HUES64 (cell line): ENCODE data around the gene NEBL.

ENCODE experiments used
- H3K27ac ChIP-seq: 2 replicates; pipeline ENCODE4 v1.7.0; 2013; ENCODE audit warnings: low read depth, low read length, inconsistent platforms
- H3K27me3 ChIP-seq: 2 replicates; pipeline ENCODE4 v1.6.1; 2013; ENCODE audit warnings: mild to moderate bottlenecking, low read length; ENCODE audit not compliant: insufficient read depth
- H3K36me3 ChIP-seq: 2 replicates; pipeline ENCODE4 v1.6.1; 2013; ENCODE audit warnings: mild to moderate bottlenecking, low read length; ENCODE audit not compliant: insufficient read depth
- H3K4me1 ChIP-seq: 2 replicates; pipeline ENCODE4 v1.6.1; 2013; ENCODE audit warnings: mild to moderate bottlenecking, low read length, moderate library complexity; ENCODE audit not compliant: insufficient read depth
- H3K4me3 ChIP-seq: 2 replicates; pipeline ENCODE4 v1.5.1; 2013; ENCODE audit warnings: mild to moderate bottlenecking, low read length, moderate library complexity
- H3K9ac ChIP-seq: 2 replicates; pipeline ENCODE4 v1.6.1; 2013; ENCODE audit warnings: mild to moderate bottlenecking, low read depth, low read length
- H3K9me3 ChIP-seq: 2 replicates; pipeline ENCODE4 v1.6.1; 2013; ENCODE audit warnings: low read depth, low read length; ENCODE audit not compliant: insufficient read depth
- WGBS: fragments of 150-250, 120-280 bp; methylation state at CpG from one replicate; pipeline ENCODE4 v1.1.7; 2013; ENCODE audit warnings: missing lambda C conversion rate; 5-methylcytosine and 5-hydroxymethylcytosine counted together

NEBL gene

GRCh38 chr10:20898866-20899535, 1.9 kb upstream of the NEBL start:
- no peaks in the 10 kb centered on the region for H3K27me3 ChIP-seq
- H3K9me3 ChIP-seq, result no peaks in the 10 kb centered on the region
- 88% methylated on average over 2 of the region's 3 CpGs for WGBS
- H3K9ac ChIP-seq, result no peak overlapping the region
- no peak overlapping the region for H3K27ac ChIP-seq
- no peak overlapping the region for H3K4me3 ChIP-seq
- H3K4me1 ChIP-seq, result no peaks in the 10 kb centered on the region
- H3K36me3 ChIP-seq, result no peaks in the 10 kb centered on the region; the same call in 1 of the 2 replicates

GRCh38 chr10:20893297-20893696, 3.8 kb downstream of the NEBL start:
- no peak overlapping the region for H3K4me3 ChIP-seq
- no peaks in the 10 kb centered on the region; the same call in 1 of the 2 replicates for H3K36me3 ChIP-seq
- no peak overlapping the region for H3K9ac ChIP-seq
- H3K9me3 ChIP-seq, result no peaks in the 10 kb centered on the region
- no peak overlapping the region for H3K27ac ChIP-seq
- WGBS, result 93% methylated on average over 1 of the region's 1 CpG
- no peaks in the 10 kb centered on the region for H3K27me3 ChIP-seq
- peaks cover 24% of the 10 kb centered on the region for H3K4me1 ChIP-seq

- H3K4me3 ChIP-seq, result no peak overlapping the region
- H3K36me3 ChIP-seq, result no peaks in the 10 kb centered on the region; the same call in 1 of the 2 replicates
- WGBS, result 95% methylated on average over 2 of the region's 2 CpGs
- no peaks in the 10 kb centered on the region for H3K9me3 ChIP-seq
- no peaks in the 10 kb centered on the region for H3K27me3 ChIP-seq
- no peak overlapping the region for H3K9ac ChIP-seq
- peaks cover 24% of the 10 kb centered on the region for H3K4me1 ChIP-seq
- H3K27ac ChIP-seq, result no peak overlapping the region
Observed at GRCh38 chr10:20892796-20893195, 4.3 kb downstream of the NEBL start.

GRCh38 chr10:20892011-20892585, 5.0 kb downstream of the NEBL start:
- Histone ChIP-seq H3K36me3 (peaks cover 2% of the 10 kb centered on the region; the same call in 1 of the 2 replicates), H3K4me3 (no peak overlapping the region), H3K4me1 (peaks cover 24% of the 10 kb centered on the region), H3K9me3 (no peaks in the 10 kb centered on the region), H3K9ac (no peak overlapping the region), H3K27me3 (no peaks in the 10 kb centered on the region), H3K27ac (no peak overlapping the region)
- 86% methylated on average over 2 of the region's 4 CpGs for WGBS

GRCh38 chr10:20891338-20891714, 5.8 kb downstream of the NEBL start:
- H3K4me3 ChIP-seq, result no peak overlapping the region
- H3K27ac ChIP-seq, result no peak overlapping the region; the same call in 1 of the 2 replicates

GRCh38 chr10:20890491-20891337, 6.4 kb downstream of the NEBL start:
- Histone ChIP-seq H3K27ac (peak overlapping the region; percentile 7; the same call in 1 of the 2 replicates), H3K9ac (no peak overlapping the region), H3K36me3 (peaks cover 2% of the 10 kb centered on the region; the same call in 1 of the 2 replicates), H3K27me3 (no peaks in the 10 kb centered on the region), H3K4me3 (no peak overlapping the region), H3K4me1 (peaks cover 24% of the 10 kb centered on the region), H3K9me3 (no peaks in the 10 kb centered on the region)
- 90% methylated on average over 3 of the region's 6 CpGs for WGBS

More at GRCh38 chr10:20891338-20891714, 5.8 kb downstream of the NEBL start:
- peaks cover 2% of the 10 kb centered on the region; the same call in 1 of the 2 replicates for H3K36me3 ChIP-seq
- WGBS, result 88% methylated on average over 1 of the region's 2 CpGs
- no peaks in the 10 kb centered on the region for H3K9me3 ChIP-seq
- H3K9ac ChIP-seq, result no peak overlapping the region
- H3K4me1 ChIP-seq, result peaks cover 24% of the 10 kb centered on the region
- no peaks in the 10 kb centered on the region for H3K27me3 ChIP-seq

- 68% methylated on average over 6 of the region's 6 CpGs for WGBS
- Histone ChIP-seq H3K4me1 (peaks cover 24% of the 10 kb centered on the region), H3K9me3 (no peaks in the 10 kb centered on the region), H3K36me3 (0 out of 2 replicates have a peak, but pooled peaks cover 2% of the 10 kb centered on the region), H3K27ac (peak overlapping the region; percentile 7; the same call in 1 of the 2 replicates), H3K9ac (no peak overlapping the region), H3K4me3 (no peak overlapping the region), H3K27me3 (no peaks in the 10 kb centered on the region)
Observed at GRCh38 chr10:20890009-20890408, 7.1 kb downstream of the NEBL start.

GRCh38 chr10:20888620-20889330, 8.3 kb downstream of the NEBL start:
- H3K4me3 ChIP-seq, result no peak overlapping the region
- no peaks in the 10 kb centered on the region for H3K27me3 ChIP-seq
- peaks cover 24% of the 10 kb centered on the region for H3K4me1 ChIP-seq
- 0 out of 2 replicates have a peak, but pooled peaks cover 2% of the 10 kb centered on the region for H3K36me3 ChIP-seq
- no peak overlapping the region for H3K27ac ChIP-seq
- 85% methylated on average over 6 of the region's 7 CpGs for WGBS
- no peak overlapping the region for H3K9ac ChIP-seq
- no peaks in the 10 kb centered on the region for H3K9me3 ChIP-seq

- Histone ChIP-seq H3K36me3 (0 out of 2 replicates have a peak, but pooled peaks cover 2% of the 10 kb centered on the region), H3K9me3 (no peaks in the 10 kb centered on the region), H3K4me3 (no peak overlapping the region), H3K9ac (no peak overlapping the region), H3K27me3 (no peaks in the 10 kb centered on the region), H3K4me1 (peaks cover 24% of the 10 kb centered on the region), H3K27ac (no peak overlapping the region)
- WGBS, result 67% methylated on average over 7 of the region's 7 CpGs
Observed at GRCh38 chr10:20887706-20888555, 9.2 kb downstream of the NEBL start.

- Histone ChIP-seq H3K9me3 (no peaks in the 10 kb centered on the region), H3K9ac (no peak overlapping the region), H3K27ac (no peak overlapping the region), H3K4me3 (no peak overlapping the region), H3K27me3 (no peaks in the 10 kb centered on the region), H3K36me3 (0 out of 2 replicates have a peak, but pooled peaks cover 3% of the 10 kb centered on the region), H3K4me1 (peaks cover 18% of the 10 kb centered on the region)
- over 99% methylated on average over 3 of the region's 3 CpGs for WGBS
Observed at GRCh38 chr10:20885678-20886077, 11.4 kb downstream of the NEBL start.
